Mucosa of rectum (tissue), 2 donors: ENCODE data around the gene RPGRIP1.
"Not testable (repeated sequence)": the region's sequence is repeated elsewhere in the genome, so short reads cannot be mapped to it uniquely, and the experiment has no call there.

Experiments
- H3K27ac ChIP-seq, 2 donors: one replicate each; pipeline ENCODE4 v1.7.0; 2013; ENCODE audit warnings: inconsistent platforms in 2 of 2, low read depth in 2 of 2, low read length in 2 of 2
- H3K27me3 ChIP-seq, 2 donors: one replicate each; pipeline ENCODE4 v1.7.0; 2013; ENCODE audit warnings: low read length in 2 of 2; ENCODE audit not compliant: control insufficient read depth in 2 of 2, insufficient read depth in 2 of 2
- H3K36me3 ChIP-seq, 2 donors: one replicate each; pipeline ENCODE4 v1.7.0; 2013; ENCODE audit warnings: low read length in 2 of 2; ENCODE audit not compliant: control insufficient read depth in 2 of 2, insufficient read depth in 2 of 2
- H3K4me1 ChIP-seq, 2 donors: one replicate each; pipeline ENCODE4 v1.7.0; 2013; ENCODE audit warnings: low read length in 2 of 2, mild to moderate bottlenecking in 1 of 2; ENCODE audit not compliant: control insufficient read depth in 2 of 2, insufficient read depth in 2 of 2
- H3K4me3 ChIP-seq, 2 donors: one replicate each; pipeline ENCODE4 v1.7.0; 2013; ENCODE audit warnings: low read length in 2 of 2
- H3K9ac ChIP-seq, 2 donors: one replicate each; pipeline ENCODE4 v1.7.0; 2013; ENCODE audit warnings: low read length in 2 of 2, low read depth in 1 of 2, mild to moderate bottlenecking in 1 of 2
- H3K9me3 ChIP-seq, 2 donors: one replicate each; pipeline ENCODE4 v1.7.0; 2013; ENCODE audit warnings: low read length in 2 of 2; ENCODE audit not compliant: control insufficient read depth in 2 of 2
- donor health status: healthy.
- donor health status: Normal muscosa, but diverticular disease.

Gene RPGRIP1

GRCh38 chr14:21268617-21269251 is 11.1 kb upstream of the RPGRIP1 start:
- Histone ChIP-seq H3K9me3 (no peaks in the 10 kb centered on the region), H3K4me3 (peak overlapping the region; percentile 90 to 100), H3K27me3 (no peaks in the 10 kb centered on the region), H3K4me1 (peaks cover 19 to 30% of the 10 kb centered on the region in 2 donors), H3K9ac (peak overlapping the region; percentile 99 to 100), H3K27ac (peak overlapping the region; percentile 89 to 91), H3K36me3 (peaks cover 8 to 13% of the 10 kb centered on the region in 2 donors)

GRCh38 chr14:21269252-21270046 is 10.4 kb upstream of the RPGRIP1 start, which contains the start of gene HNRNPC:
TSS of gene HNRNPC (minus strand) at chr14:21269442. CDS start at chr14:21234193, 35,249 bp downstream.
- H3K9ac ChIP-seq = peak within 1 kb of the TSS; percentile 99 to 100
- peaks cover 3 to 8% of the 10 kb centered on the region in 2 donors for H3K36me3 ChIP-seq
- peak within 1 kb of the TSS; percentile 90 to 100 for H3K4me3 ChIP-seq
- H3K4me1 ChIP-seq = peaks cover 16 to 27% of the 10 kb centered on the region in 2 donors
- H3K9me3 ChIP-seq = no peaks in the 10 kb centered on the region
- H3K27me3 ChIP-seq = no peaks in the 10 kb centered on the region
- H3K27ac ChIP-seq = peak within 1 kb of the TSS; percentile 89 to 91

GRCh38 chr14:21272661-21273060 is 7.2 kb upstream of the RPGRIP1 start:
- H3K9me3 ChIP-seq, H3K27me3 ChIP-seq, H3K4me1 ChIP-seq, H3K9ac ChIP-seq, H3K27ac ChIP-seq, H3K4me3 ChIP-seq, H3K36me3 ChIP-seq: not testable (repeated sequence)

GRCh38 chr14:21275261-21275858 is 4.5 kb upstream of the RPGRIP1 start:
- H3K4me1 ChIP-seq = no peaks in the 10 kb centered on the region
- no peaks in the 10 kb centered on the region for H3K9me3 ChIP-seq
- no peaks in the 10 kb centered on the region for H3K36me3 ChIP-seq
- H3K27ac ChIP-seq = no peak overlapping the region
- no peak overlapping the region for H3K9ac ChIP-seq
- no peaks in the 10 kb centered on the region for H3K27me3 ChIP-seq
- H3K4me3 ChIP-seq = no peak overlapping the region

- Histone ChIP-seq H3K27ac (no peak overlapping the region), H3K9me3 (no peaks in the 10 kb centered on the region), H3K4me1 (no peaks in the 10 kb centered on the region), H3K9ac (no peak overlapping the region), H3K27me3 (no peaks in the 10 kb centered on the region), H3K4me3 (no peak overlapping the region), H3K36me3 (no peaks in the 10 kb centered on the region)
Observed at GRCh38 chr14:21278632-21279031, 1.3 kb upstream of the RPGRIP1 start.

- not testable (repeated sequence) for H3K27me3 ChIP-seq, H3K27ac ChIP-seq, H3K4me3 ChIP-seq, H3K4me1 ChIP-seq, H3K9me3 ChIP-seq, H3K9ac ChIP-seq, H3K36me3 ChIP-seq
Observed at GRCh38 chr14:21281917-21282316, 2.0 kb downstream of the RPGRIP1 start.

GRCh38 chr14:21286516-21286915 is 6.6 kb downstream of the RPGRIP1 start:
- not testable (repeated sequence) for H3K36me3 ChIP-seq, H3K9ac ChIP-seq, H3K4me1 ChIP-seq, H3K4me3 ChIP-seq, H3K9me3 ChIP-seq, H3K27me3 ChIP-seq, H3K27ac ChIP-seq

GRCh38 chr14:21287168-21287567 is 7.3 kb downstream of the RPGRIP1 start:
- no peak overlapping the region for H3K9ac ChIP-seq
- H3K27ac ChIP-seq = no peak overlapping the region
- no peak overlapping the region for H3K4me3 ChIP-seq
- no peaks in the 10 kb centered on the region for H3K4me1 ChIP-seq
- no peaks in the 10 kb centered on the region for H3K36me3 ChIP-seq
- no peaks in the 10 kb centered on the region for H3K27me3 ChIP-seq
- no peaks in the 10 kb centered on the region for H3K9me3 ChIP-seq

- H3K4me1 ChIP-seq, H3K27ac ChIP-seq, H3K27me3 ChIP-seq, H3K9me3 ChIP-seq, H3K4me3 ChIP-seq, H3K36me3 ChIP-seq, H3K9ac ChIP-seq: not testable (repeated sequence)
Observed at GRCh38 chr14:21294026-21294425, 14.1 kb downstream of the RPGRIP1 start.

- H3K27ac ChIP-seq = no peak overlapping the region
- no peaks in the 10 kb centered on the region for H3K36me3 ChIP-seq
- H3K9ac ChIP-seq = no peak overlapping the region
- no peak overlapping the region for H3K4me3 ChIP-seq
- peaks cover 0 to 6% of the 10 kb centered on the region in 2 donors for H3K4me1 ChIP-seq
- peaks cover 0 to 5% of the 10 kb centered on the region in 2 donors for H3K27me3 ChIP-seq
- no peaks in the 10 kb centered on the region for H3K9me3 ChIP-seq
Observed at GRCh38 chr14:21298358-21298757, 18.5 kb downstream of the RPGRIP1 start.
